HepG2 (cell line): ENCODE measurements around the gene ZNF302. TPM values are rescaled to one million over a fixed set of nuclear protein-coding genes. Genes with fewer than 3 reads are reported as not detected.

Source experiments
- ARHGAP35 ChIP-seq: sonication (generic); formaldehyde crosslinking; IDR thresholded peaks from 2 replicates; pipeline ENCODE4 v1.9.0; 2022; ENCODE audit warnings: mild to moderate bottlenecking, inconsistent platforms, moderate library complexity, missing genetic modification reagents, borderline replicate concordance
- KDM6A ChIP-seq: IDR thresholded peaks from 2 replicates; pipeline ENCODE4 v1.6.1; 2016; ENCODE audit warnings: low read depth
- MIXL1 ChIP-seq: IDR thresholded peaks from 2 replicates; pipeline ENCODE4 v1.6.1; 2016
- PHF20 ChIP-seq: sonication (generic); formaldehyde crosslinking; IDR thresholded peaks from 2 replicates; pipeline ENCODE4 v1.5.0; 2020; ENCODE audit warnings: mild to moderate bottlenecking, missing genetic modification reagents
- ZNF253 ChIP-seq: sonication (generic); formaldehyde crosslinking; IDR thresholded peaks from 2 replicates; pipeline ENCODE4 v1.8.0; 2022; ENCODE audit warnings: mild to moderate bottlenecking, missing genetic modification reagents, borderline replicate concordance
- ZNF550 ChIP-seq: sonication (generic); formaldehyde crosslinking; IDR thresholded peaks from 2 replicates; pipeline ENCODE4 v1.4.0; 2020; ENCODE audit warnings: mild to moderate bottlenecking, missing genetic modification reagents, borderline replicate concordance
- ZNF557 ChIP-seq: sonication (generic); formaldehyde crosslinking; IDR thresholded peaks from 2 replicates; pipeline ENCODE4 v1.4.0; 2020; ENCODE audit warnings: missing genetic modification reagents
- ZNF792 ChIP-seq: IDR thresholded peaks from 2 replicates; pipeline ENCODE4 v1.6.1; 2016
- ZSCAN25 ChIP-seq: sonication (generic); formaldehyde crosslinking; IDR thresholded peaks from 2 replicates; pipeline ENCODE4 v1.8.0; 2022; ENCODE audit warnings: mild to moderate bottlenecking, missing genetic modification reagents
- ZSCAN30 ChIP-seq: sonication (generic); formaldehyde crosslinking; IDR thresholded peaks from 2 replicates; pipeline ENCODE4 v1.5.0; 2020; ENCODE audit warnings: mild to moderate bottlenecking, missing genetic modification reagents
- ZXDC ChIP-seq: sonication (generic); formaldehyde crosslinking; IDR thresholded peaks from 2 replicates; pipeline ENCODE4 v1.5.0; 2020; ENCODE audit warnings: mild to moderate bottlenecking, missing genetic modification reagents
- polyA plus RNA-seq, 8 experiments: library from polyadenylated mRNA; depleted of rRNA in 3 of 8; stranded (reverse) in 7 of 8; unstranded in 1 of 8; fragments of >200 nt; fragmentation: Illumina TruSeq in 4 of 8; extraction: Trizol in 4 of 8; gene quantifications; 2 replicates each; pipeline versions ENCODE4 v1.2.1 to v1.2.3, GENCODE V29; 2011 to 2016; ENCODE audit warnings: low read depth in 4 of 8, missing spikeins in 1 of 8, mixed read lengths in 1 of 8; ENCODE audit not compliant: insufficient read depth in 1 of 8
- total RNA-seq, 5 experiments: library from RNA; depleted of rRNA; stranded (reverse); fragments of >200 nt; fragmentation: Illumina TruSeq; extraction: Trizol; gene quantifications; 2 replicates each; pipeline ENCODE4 v1.2.3, GENCODE V29; 2016; ENCODE audit warnings: low read depth in 1 of 5
- TF ChIP-seq, protein P1 (sequence below): sonication (generic); formaldehyde crosslinking; IDR thresholded peaks from 2 replicates; pipeline ENCODE4 v1.4.0; 2020; ENCODE audit warnings: missing genetic modification reagents
- TF ChIP-seq, protein P2 (sequence below): sonication (generic); formaldehyde crosslinking; IDR thresholded peaks from 2 replicates; pipeline ENCODE4 v1.4.0; 2020; ENCODE audit warnings: missing genetic modification reagents
- TF ChIP-seq, protein P3 (sequence below): sonication (generic); formaldehyde crosslinking; IDR thresholded peaks from 2 replicates; pipeline ENCODE4 v1.5.0; 2020; ENCODE audit warnings: missing genetic modification reagents

Gene ZNF302
- total and polyA plus RNA-seq, 2 of the 13 experiments (the other 11 are each of a cell fraction or from before 2014, with no cell fraction given), result not detected

- TF ChIP-seq ZXDC (peak; percentile 68; the same call in 1 of the 2 replicates), ZSCAN25 (CRISPR knock-in tag) (no peak), ZSCAN30 (CRISPR knock-in tag) (peak; percentile 83), ZNF253 (CRISPR knock-in tag) (peak; percentile 85; the same call in 1 of the 2 replicates), KDM6A (CRISPR knock-in tag) (no peak), PHF20 (CRISPR knock-in tag) (peak; percentile 82), ZNF792 (CRISPR knock-in tag) (peak; percentile 62; the same call in 1 of the 2 replicates), ZNF557 (no peak; the same call in 1 of the 2 replicates), ZNF550 (CRISPR knock-in tag) (0 out of 2 replicates have a peak, but pooled peaks have one; percentile 70), ARHGAP35 (CRISPR knock-in tag) (0 out of 2 replicates have a peak, but pooled peaks have one; percentile 53), MIXL1 (0 out of 2 replicates have a peak, but pooled peaks have one; percentile 12)
- TF ChIP-seq, protein P1, sequence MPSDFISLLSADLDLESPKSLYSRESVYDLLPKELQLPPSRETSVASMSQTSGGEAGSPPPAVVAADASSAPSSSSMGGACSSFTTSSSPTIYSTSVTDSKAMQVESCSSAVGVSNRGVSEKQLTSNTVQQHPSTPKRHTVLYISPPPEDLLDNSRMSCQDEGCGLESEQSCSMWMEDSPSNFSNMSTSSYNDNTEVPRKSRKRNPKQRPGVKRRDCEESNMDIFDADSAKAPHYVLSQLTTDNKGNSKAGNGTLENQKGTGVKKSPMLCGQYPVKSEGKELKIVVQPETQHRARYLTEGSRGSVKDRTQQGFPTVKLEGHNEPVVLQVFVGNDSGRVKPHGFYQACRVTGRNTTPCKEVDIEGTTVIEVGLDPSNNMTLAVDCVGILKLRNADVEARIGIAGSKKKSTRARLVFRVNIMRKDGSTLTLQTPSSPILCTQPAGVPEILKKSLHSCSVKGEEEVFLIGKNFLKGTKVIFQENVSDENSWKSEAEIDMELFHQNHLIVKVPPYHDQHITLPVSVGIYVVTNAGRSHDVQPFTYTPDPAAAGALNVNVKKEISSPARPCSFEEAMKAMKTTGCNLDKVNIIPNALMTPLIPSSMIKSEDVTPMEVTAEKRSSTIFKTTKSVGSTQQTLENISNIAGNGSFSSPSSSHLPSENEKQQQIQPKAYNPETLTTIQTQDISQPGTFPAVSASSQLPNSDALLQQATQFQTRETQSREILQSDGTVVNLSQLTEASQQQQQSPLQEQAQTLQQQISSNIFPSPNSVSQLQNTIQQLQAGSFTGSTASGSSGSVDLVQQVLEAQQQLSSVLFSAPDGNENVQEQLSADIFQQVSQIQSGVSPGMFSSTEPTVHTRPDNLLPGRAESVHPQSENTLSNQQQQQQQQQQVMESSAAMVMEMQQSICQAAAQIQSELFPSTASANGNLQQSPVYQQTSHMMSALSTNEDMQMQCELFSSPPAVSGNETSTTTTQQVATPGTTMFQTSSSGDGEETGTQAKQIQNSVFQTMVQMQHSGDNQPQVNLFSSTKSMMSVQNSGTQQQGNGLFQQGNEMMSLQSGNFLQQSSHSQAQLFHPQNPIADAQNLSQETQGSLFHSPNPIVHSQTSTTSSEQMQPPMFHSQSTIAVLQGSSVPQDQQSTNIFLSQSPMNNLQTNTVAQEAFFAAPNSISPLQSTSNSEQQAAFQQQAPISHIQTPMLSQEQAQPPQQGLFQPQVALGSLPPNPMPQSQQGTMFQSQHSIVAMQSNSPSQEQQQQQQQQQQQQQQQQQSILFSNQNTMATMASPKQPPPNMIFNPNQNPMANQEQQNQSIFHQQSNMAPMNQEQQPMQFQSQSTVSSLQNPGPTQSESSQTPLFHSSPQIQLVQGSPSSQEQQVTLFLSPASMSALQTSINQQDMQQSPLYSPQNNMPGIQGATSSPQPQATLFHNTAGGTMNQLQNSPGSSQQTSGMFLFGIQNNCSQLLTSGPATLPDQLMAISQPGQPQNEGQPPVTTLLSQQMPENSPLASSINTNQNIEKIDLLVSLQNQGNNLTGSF (CRISPR knock-in tag), result 0 out of 2 replicates have a peak, but pooled peaks have one; percentile 40
- TF ChIP-seq, protein P2, sequence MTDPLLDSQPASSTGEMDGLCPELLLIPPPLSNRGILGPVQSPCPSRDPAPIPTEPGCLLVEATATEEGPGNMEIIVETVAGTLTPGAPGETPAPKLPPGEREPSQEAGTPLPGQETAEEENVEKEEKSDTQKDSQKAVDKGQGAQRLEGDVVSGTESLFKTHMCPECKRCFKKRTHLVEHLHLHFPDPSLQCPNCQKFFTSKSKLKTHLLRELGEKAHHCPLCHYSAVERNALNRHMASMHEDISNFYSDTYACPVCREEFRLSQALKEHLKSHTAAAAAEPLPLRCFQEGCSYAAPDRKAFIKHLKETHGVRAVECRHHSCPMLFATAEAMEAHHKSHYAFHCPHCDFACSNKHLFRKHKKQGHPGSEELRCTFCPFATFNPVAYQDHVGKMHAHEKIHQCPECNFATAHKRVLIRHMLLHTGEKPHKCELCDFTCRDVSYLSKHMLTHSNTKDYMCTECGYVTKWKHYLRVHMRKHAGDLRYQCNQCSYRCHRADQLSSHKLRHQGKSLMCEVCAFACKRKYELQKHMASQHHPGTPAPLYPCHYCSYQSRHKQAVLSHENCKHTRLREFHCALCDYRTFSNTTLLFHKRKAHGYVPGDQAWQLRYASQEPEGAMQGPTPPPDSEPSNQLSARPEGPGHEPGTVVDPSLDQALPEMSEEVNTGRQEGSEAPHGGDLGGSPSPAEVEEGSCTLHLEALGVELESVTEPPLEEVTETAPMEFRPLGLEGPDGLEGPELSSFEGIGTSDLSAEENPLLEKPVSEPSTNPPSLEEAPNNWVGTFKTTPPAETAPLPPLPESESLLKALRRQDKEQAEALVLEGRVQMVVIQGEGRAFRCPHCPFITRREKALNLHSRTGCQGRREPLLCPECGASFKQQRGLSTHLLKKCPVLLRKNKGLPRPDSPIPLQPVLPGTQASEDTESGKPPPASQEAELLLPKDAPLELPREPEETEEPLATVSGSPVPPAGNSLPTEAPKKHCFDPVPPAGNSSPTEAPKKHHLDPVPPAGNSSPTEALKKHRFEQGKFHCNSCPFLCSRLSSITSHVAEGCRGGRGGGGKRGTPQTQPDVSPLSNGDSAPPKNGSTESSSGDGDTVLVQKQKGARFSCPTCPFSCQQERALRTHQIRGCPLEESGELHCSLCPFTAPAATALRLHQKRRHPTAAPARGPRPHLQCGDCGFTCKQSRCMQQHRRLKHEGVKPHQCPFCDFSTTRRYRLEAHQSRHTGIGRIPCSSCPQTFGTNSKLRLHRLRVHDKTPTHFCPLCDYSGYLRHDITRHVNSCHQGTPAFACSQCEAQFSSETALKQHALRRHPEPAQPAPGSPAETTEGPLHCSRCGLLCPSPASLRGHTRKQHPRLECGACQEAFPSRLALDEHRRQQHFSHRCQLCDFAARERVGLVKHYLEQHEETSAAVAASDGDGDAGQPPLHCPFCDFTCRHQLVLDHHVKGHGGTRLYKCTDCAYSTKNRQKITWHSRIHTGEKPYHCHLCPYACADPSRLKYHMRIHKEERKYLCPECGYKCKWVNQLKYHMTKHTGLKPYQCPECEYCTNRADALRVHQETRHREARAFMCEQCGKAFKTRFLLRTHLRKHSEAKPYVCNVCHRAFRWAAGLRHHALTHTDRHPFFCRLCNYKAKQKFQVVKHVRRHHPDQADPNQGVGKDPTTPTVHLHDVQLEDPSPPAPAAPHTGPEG (CRISPR knock-in tag), result no peak
- TF ChIP-seq, protein P3, sequence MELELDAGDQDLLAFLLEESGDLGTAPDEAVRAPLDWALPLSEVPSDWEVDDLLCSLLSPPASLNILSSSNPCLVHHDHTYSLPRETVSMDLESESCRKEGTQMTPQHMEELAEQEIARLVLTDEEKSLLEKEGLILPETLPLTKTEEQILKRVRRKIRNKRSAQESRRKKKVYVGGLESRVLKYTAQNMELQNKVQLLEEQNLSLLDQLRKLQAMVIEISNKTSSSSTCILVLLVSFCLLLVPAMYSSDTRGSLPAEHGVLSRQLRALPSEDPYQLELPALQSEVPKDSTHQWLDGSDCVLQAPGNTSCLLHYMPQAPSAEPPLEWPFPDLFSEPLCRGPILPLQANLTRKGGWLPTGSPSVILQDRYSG (CRISPR knock-in tag), result no peak
Measured at GRCh38 chr19:34733746-34734536, 56.5 kb downstream of the ZNF302 start, which contains the start of gene ZNF181 (continued).
